ENCODE data around the gene CNOT4. TPM values are rescaled to one million over a fixed set of nuclear protein-coding genes. Genes with fewer than 3 reads are reported as not detected.

CNOT4 gene
- total and polyA plus RNA-seq, 10 of the 15 experiments (the other 5 are each of a cell fraction or from before 2014, with no cell fraction given): 9.4 to 29.6 (median 16.6) TPM

DNA sequence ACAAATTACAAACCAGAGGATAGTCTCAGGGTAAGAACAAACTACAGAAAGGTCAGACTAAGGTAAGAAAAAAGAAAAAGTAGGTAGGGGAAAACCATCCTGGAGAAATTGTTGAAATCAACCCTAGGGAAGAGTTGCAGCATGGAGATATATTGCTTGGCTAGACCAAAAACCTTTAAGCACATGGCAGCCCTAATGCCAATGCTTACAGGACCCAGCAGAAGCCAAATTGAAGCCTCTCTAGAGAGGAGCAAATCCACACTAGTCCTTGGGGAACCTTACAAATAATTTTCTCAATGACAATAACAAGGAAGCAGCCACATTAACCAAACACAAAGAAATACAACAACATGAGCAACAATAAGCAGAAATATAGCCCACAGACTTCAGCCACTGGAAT is 81.9 kb downstream of the CNOT4 start:
- Histone ChIP-seq H3K36me3 (ENCODE audit: control insufficient read depth in 2 of 2, insufficient read depth in 2 of 2, low read length in 1 of 2) (no peaks in the 10 kb centered on the region; a peak in 2 of 4 replicates), H3K9me3 (replicated peaks; ENCODE audit: control insufficient read depth, insufficient read depth, low read length) (no peaks in the 10 kb centered on the region), H3K27ac (ENCODE audit: control insufficient read depth, insufficient read depth) (no peak overlapping the region), H2AFZ (ENCODE audit: control insufficient read depth, low read depth, low read length) (no peak overlapping the region), H3K4me2 (ENCODE audit: control insufficient read depth, insufficient read depth) (no peak overlapping the region), H3K4me1 (ENCODE audit: control insufficient read depth, insufficient read depth, low read length) (no peaks in the 10 kb centered on the region), H3K4me3 (no peak overlapping the region), H3K27me3 (replicated peaks in 1 of 2; ENCODE audit: control insufficient read depth in 2 of 2, insufficient read depth in 2 of 2, low read length in 1 of 2) (no peaks in the 10 kb centered on the region), H4K20me1 (ENCODE audit: control insufficient read depth, insufficient read depth) (no peaks in the 10 kb centered on the region), H3K9ac (ENCODE audit: control insufficient read depth, insufficient read depth, low read length) (no peak overlapping the region), H3K79me2 (ENCODE audit: control insufficient read depth, insufficient read depth, low read length) (peaks cover 8% of the 10 kb centered on the region)
- in situ Hi-C loops (cut with MboI) (no loop called here), intact Hi-C loops (cut with micrococcal nuclease; ENCODE audit: unreplicated experiment) (no loop called here)
- no TSS peak for BruUV-seq (replicated peaks)
- POLR2A ChIA-PET: interaction anchor here (0.8 to 1.6 kb wide), 2 partner anchors 11 to 39 kb away, joined by 3 read pairs; no protein-coding TSS in a partner anchor
- CTCF ChIA-PET: interaction anchor here (0.6 to 2.0 kb wide), 2 partner anchors 13 to 18 kb away, joined by 3 to 4 read pairs; no protein-coding TSS in a partner anchor
- RAD21 ChIA-PET (ENCODE audit: unreplicated experiment): no interaction called here
- SMC1A ChIA-PET (ENCODE audit: uncharacterized antibody, unreplicated experiment): interaction anchor here (1.0 to 1.4 kb wide), 3 partner anchors 8 to 19 kb away, joined by 3 to 4 read pairs (median 4); no protein-coding TSS in a partner anchor
- ATAC-seq (no peak), DNase-seq (ENCODE audit: low read depth, low spot score) (no peak), FAIRE-seq (no peak)
- TF ChIP-seq KAT2A (conservative IDR thresholded peaks at IDR 0.05; ENCODE audit: control insufficient read depth, low read depth, low read length): no peak
- no peak for TF ChIP-seq STAT1 (conservative IDR thresholded peaks at IDR 0.05)
- no peak for TF ChIP-seq SRF (IDR thresholded peaks at IDR 0.05; ENCODE audit: low read depth in 2 of 2, low read length in 2 of 2)
- TF ChIP-seq, protein P1, sequence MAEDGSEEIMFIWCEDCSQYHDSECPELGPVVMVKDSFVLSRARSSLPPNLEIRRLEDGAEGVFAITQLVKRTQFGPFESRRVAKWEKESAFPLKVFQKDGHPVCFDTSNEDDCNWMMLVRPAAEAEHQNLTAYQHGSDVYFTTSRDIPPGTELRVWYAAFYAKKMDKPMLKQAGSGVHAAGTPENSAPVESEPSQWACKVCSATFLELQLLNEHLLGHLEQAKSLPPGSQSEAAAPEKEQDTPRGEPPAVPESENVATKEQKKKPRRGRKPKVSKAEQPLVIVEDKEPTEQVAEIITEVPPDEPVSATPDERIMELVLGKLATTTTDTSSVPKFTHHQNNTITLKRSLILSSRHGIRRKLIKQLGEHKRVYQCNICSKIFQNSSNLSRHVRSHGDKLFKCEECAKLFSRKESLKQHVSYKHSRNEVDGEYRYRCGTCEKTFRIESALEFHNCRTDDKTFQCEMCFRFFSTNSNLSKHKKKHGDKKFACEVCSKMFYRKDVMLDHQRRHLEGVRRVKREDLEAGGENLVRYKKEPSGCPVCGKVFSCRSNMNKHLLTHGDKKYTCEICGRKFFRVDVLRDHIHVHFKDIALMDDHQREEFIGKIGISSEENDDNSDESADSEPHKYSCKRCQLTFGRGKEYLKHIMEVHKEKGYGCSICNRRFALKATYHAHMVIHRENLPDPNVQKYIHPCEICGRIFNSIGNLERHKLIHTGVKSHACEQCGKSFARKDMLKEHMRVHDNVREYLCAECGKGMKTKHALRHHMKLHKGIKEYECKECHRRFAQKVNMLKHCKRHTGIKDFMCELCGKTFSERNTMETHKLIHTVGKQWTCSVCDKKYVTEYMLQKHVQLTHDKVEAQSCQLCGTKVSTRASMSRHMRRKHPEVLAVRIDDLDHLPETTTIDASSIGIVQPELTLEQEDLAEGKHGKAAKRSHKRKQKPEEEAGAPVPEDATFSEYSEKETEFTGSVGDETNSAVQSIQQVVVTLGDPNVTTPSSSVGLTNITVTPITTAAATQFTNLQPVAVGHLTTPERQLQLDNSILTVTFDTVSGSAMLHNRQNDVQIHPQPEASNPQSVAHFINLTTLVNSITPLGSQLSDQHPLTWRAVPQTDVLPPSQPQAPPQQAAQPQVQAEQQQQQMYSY (CRISPR knock-in tag; IDR thresholded peaks at IDR 0.05): no peak
- TF ChIP-seq KLF5 (IDR thresholded peaks at IDR 0.05; ENCODE audit: partially characterized antibody): no peak
- no peak for TF ChIP-seq ZBTB40 (IDR thresholded peaks at IDR 0.05; ENCODE audit: borderline replicate concordance)
- TF ChIP-seq CUX1 (IDR thresholded peaks at IDR 0.05; ENCODE audit: insufficient replicate concordance, low read depth, low read length): no peak
- no peak for TF ChIP-seq RB1 (IDR thresholded peaks at IDR 0.05; ENCODE audit: borderline replicate concordance)
- no peak for TF ChIP-seq STAT3 (IDR thresholded peaks at IDR 0.05; ENCODE audit: low read depth, low read length)
- TF ChIP-seq RUNX3 (IDR thresholded peaks at IDR 0.05; ENCODE audit: low read length): no peak

Data from GM12878 (cell line).